GM23338 (cell line): ENCODE measurements around the gene TMEM201. TPM values are rescaled to one million over a fixed set of nuclear protein-coding genes. Genes with fewer than 3 reads are reported as not detected.

Experiments
- ATAC-seq: fragments of 200-7000 bp; cut with Tn5 transposase; 3 replicates; pipeline ENCODE4 v1.9.1; 2020
- DNase-seq: peaks from one replicate; pipeline ENCODE4 v3.0.0-alpha.2; 2015; ENCODE audit warnings: low spot score
- H2AFZ ChIP-seq: fragments of 200-600 bp; sonication (generic); 2 replicates; pipeline ENCODE4 v1.8.0; 2016; ENCODE audit warnings: antibody characterized with exemption, mild to moderate bottlenecking, moderate library complexity
- H3F3A ChIP-seq: fragments of 200-600 bp; sonication (generic); replicated peaks from 2 replicates; pipeline ENCODE4 v1.8.0; 2017; ENCODE audit warnings: antibody characterized with exemption, mixed run types, low read depth
- H3K27ac ChIP-seq: fragments of 200-600 bp; sonication (generic); 2 replicates; pipeline ENCODE4 v1.6.1; 2016; ENCODE audit warnings: low read depth
- H3K27me3 ChIP-seq: fragments of 200-600 bp; sonication (generic); 2 replicates; pipeline ENCODE4 v1.8.0; 2016; ENCODE audit warnings: mild to moderate bottlenecking, mixed run types, moderate library complexity; ENCODE audit not compliant: insufficient read depth
- H3K36me3 ChIP-seq: fragments of 200-600 bp; sonication (generic); 2 replicates; pipeline ENCODE4 v1.8.0; 2016; ENCODE audit warnings: mild to moderate bottlenecking; ENCODE audit not compliant: insufficient read depth
- H3K4me1 ChIP-seq: fragments of 200-600 bp; sonication (generic); 2 replicates; pipeline ENCODE4 v1.8.0; 2016; ENCODE audit warnings: mild to moderate bottlenecking, moderate library complexity; ENCODE audit not compliant: insufficient read depth
- H3K4me2 ChIP-seq: fragments of 200-600 bp; sonication (generic); 2 replicates; pipeline ENCODE4 v1.7.1; 2017; ENCODE audit warnings: mixed run types
- H3K4me3 ChIP-seq: fragments of 200-600 bp; sonication (generic); 2 replicates; pipeline ENCODE4 v1.6.1; 2016; ENCODE audit warnings: mixed run types
- H3K79me2 ChIP-seq: fragments of 200-600 bp; sonication (generic); replicated peaks from 2 replicates; pipeline ENCODE4 v1.8.0; 2017; ENCODE audit warnings: mild to moderate bottlenecking; ENCODE audit not compliant: insufficient read depth
- H3K9me2 ChIP-seq: fragments of 200-600 bp; sonication (generic); 2 replicates; pipeline ENCODE4 v1.8.0; 2017; ENCODE audit not compliant: insufficient read depth
- H4K20me1 ChIP-seq: fragments of 200-600 bp; sonication (generic); replicated peaks from 2 replicates; pipeline ENCODE4 v1.8.0; 2017; ENCODE audit warnings: mild to moderate bottlenecking; ENCODE audit not compliant: insufficient read depth
- H3K27ac Mint-ChIP-seq: 2 replicates; pipeline ENCODE4 v1.8.0; 2020; ENCODE audit warnings: inconsistent platforms, mild to moderate bottlenecking, moderate library complexity, mixed read lengths
- H3K27me3 Mint-ChIP-seq: 3 replicates; pipeline ENCODE4 v1.8.0; 2022; ENCODE audit warnings: low read depth, mild to moderate bottlenecking, moderate library complexity, mixed read lengths, inconsistent platforms; ENCODE audit not compliant: insufficient read depth, poor library complexity
- H3K36me3 Mint-ChIP-seq: 3 replicates; pipeline ENCODE4 v1.8.0; 2021; ENCODE audit warnings: low read depth, mild to moderate bottlenecking, inconsistent platforms, moderate library complexity, mixed read lengths
- H3K4me1 Mint-ChIP-seq: 3 replicates; pipeline ENCODE4 v1.8.0; 2020; ENCODE audit warnings: mild to moderate bottlenecking, inconsistent platforms, mixed read lengths
- H3K4me3 Mint-ChIP-seq: 3 replicates; pipeline ENCODE4 v1.8.0; 2021; ENCODE audit warnings: moderate library complexity, mild to moderate bottlenecking, inconsistent platforms, mixed read lengths
- H3K9me3 Mint-ChIP-seq: 3 replicates; pipeline ENCODE4 v1.8.0; 2020; ENCODE audit warnings: moderate library complexity, mild to moderate bottlenecking, inconsistent platforms, mixed read lengths
- CREB1 ChIP-seq: fragments of 250-450 bp; sonication (Bioruptor Pico); IDR thresholded peaks from 2 replicates; pipeline ENCODE4 v1.5.0; 2020; ENCODE audit warnings: low read depth, mild to moderate bottlenecking, moderate library complexity
- CTCF ChIP-seq, 2 experiments: fragments of 200-600 bp in 1 of 2; sonication (generic) in 1 of 2; conservative IDR thresholded peaks; 2 replicates each; pipeline versions ENCODE4 v1.5.1 to v1.6.1; 2016 to 2017; ENCODE audit warnings: antibody characterized with exemption in 2 of 2, low read depth in 2 of 2, mild to moderate bottlenecking in 2 of 2, moderate library complexity in 1 of 2
- ETS1 ChIP-seq: IDR thresholded peaks from 2 replicates; pipeline ENCODE4 v1.6.1; 2016; ENCODE audit warnings: antibody characterized with exemption
- EZH2 ChIP-seq: fragments of 200-600 bp; sonication (generic); IDR thresholded peaks from one replicate; pipeline ENCODE4 v1.8.0; 2017; ENCODE audit warnings: antibody characterized with exemption, mild to moderate bottlenecking, low read depth; ENCODE audit not compliant: unreplicated experiment
- EZH2phosphoT487 ChIP-seq: fragments of 200-600 bp; sonication (generic); IDR thresholded peaks from one replicate; pipeline ENCODE4 v1.8.1; 2018; ENCODE audit warnings: antibody characterized with exemption; ENCODE audit not compliant: unreplicated experiment
- JUNB ChIP-seq: IDR thresholded peaks from one replicate; pipeline ENCODE4 v1.6.1; 2016; ENCODE audit warnings: antibody characterized with exemption; ENCODE audit not compliant: unreplicated experiment
- NANOG ChIP-seq: IDR thresholded peaks from 2 replicates; pipeline ENCODE4 v1.6.1; 2016; ENCODE audit warnings: antibody characterized with exemption, borderline replicate concordance
- POLR2AphosphoS5 ChIP-seq: IDR thresholded peaks from 2 replicates; pipeline ENCODE4 v1.6.1; 2016; ENCODE audit warnings: antibody characterized with exemption, low read depth
- REST ChIP-seq: IDR thresholded peaks from one replicate; pipeline ENCODE4 v1.6.1; 2018; ENCODE audit warnings: antibody characterized with exemption; ENCODE audit not compliant: unreplicated experiment
- STAT1 ChIP-seq: IDR thresholded peaks from one replicate; pipeline ENCODE4 v1.6.1; 2016; ENCODE audit warnings: antibody characterized with exemption; ENCODE audit not compliant: unreplicated experiment
- ZNF114 ChIP-seq: fragments of 250-450 bp; sonication (Bioruptor Pico); IDR thresholded peaks from 2 replicates; pipeline ENCODE4 v1.5.0; 2020; ENCODE audit warnings: mild to moderate bottlenecking, moderate library complexity
- ZNF331 ChIP-seq: fragments of 250-450 bp; sonication (Bioruptor Pico); IDR thresholded peaks from 2 replicates; pipeline ENCODE4 v1.5.0; 2020; ENCODE audit warnings: low read depth, mild to moderate bottlenecking, moderate library complexity
- ZNF462 ChIP-seq: fragments of 250-450 bp; sonication (Bioruptor Pico); IDR thresholded peaks from 2 replicates; pipeline ENCODE4 v1.5.0; 2020; ENCODE audit warnings: mild to moderate bottlenecking, moderate library complexity
- polyA plus RNA-seq: library from polyadenylated mRNA; unstranded; fragments of >200 nt; fragmentation: Nextera tagmentation; extraction: Ambion mirVana; gene quantifications from 2 replicates; pipeline ENCODE4 v1.2.1, GENCODE V29; 2016
- total RNA-seq: library from RNA; depleted of rRNA; stranded (reverse); fragments of >200 nt; shearing (Covaris generic); gene quantifications from 2 replicates; pipeline ENCODE4 v1.2.3, GENCODE V29; 2014

Gene TMEM201
- total and polyA plus RNA-seq, 2 experiments from 2014 or later = 11.6 to 27.2 TPM

GRCh38 chr1:9586147-9586766 lies 2.5 kb upstream of the TMEM201 start:
- no peak overlapping the region for H3K4me3 ChIP-seq

More at GRCh38 chr1:9586147-9586766, 2.5 kb upstream of the TMEM201 start:
- no peaks in the 10 kb centered on the region for H3K27me3 ChIP-seq
- Mint-ChIP-seq H3K4me1 (peaks cover 14% of the 10 kb centered on the region), H3K4me3 (no peak overlapping the region), H3K9me3 (peaks cover 3% of the 10 kb centered on the region; the same call in 2 of the 3 replicates), H3K27ac (no peak overlapping the region), H3K27me3 (peaks cover 4% of the 10 kb centered on the region), H3K36me3 (peaks cover 17% of the 10 kb centered on the region)
- 0 out of 2 replicates have a peak, but pooled peaks cover 2% of the 10 kb centered on the region for H3F3A ChIP-seq
- H3K9me2 ChIP-seq = no peaks in the 10 kb centered on the region
- 0 out of 2 replicates have a peak, but pooled peaks cover 13% of the 10 kb centered on the region for H3K36me3 ChIP-seq
- TF ChIP-seq JUNB (no peak), REST (no peak), CREB1 (CRISPR knock-in tag) (no peak), NANOG (no peak), EZH2phosphoT487 (no peak), ZNF462 (CRISPR knock-in tag) (no peak), POLR2AphosphoS5 (no peak), ETS1 (no peak), STAT1 (no peak), ZNF114 (no peak), EZH2 (no peak), ZNF331 (CRISPR knock-in tag) (no peak), CTCF (conservative IDR thresholded peaks at IDR 0.05; ENCODE audit: low read depth in 2 of 2) (no peak)
- no peak overlapping the region for H3K27ac ChIP-seq
- no peak overlapping the region for H3K4me2 ChIP-seq
- no peak overlapping the region for H2AFZ ChIP-seq
- DNase-seq = no peak
- peaks cover 16% of the 10 kb centered on the region for H4K20me1 ChIP-seq
- H3K79me2 ChIP-seq = peaks cover 21% of the 10 kb centered on the region
- no peak for ATAC-seq
- peaks cover 13% of the 10 kb centered on the region; the same call in 1 of the 2 replicates for H3K4me1 ChIP-seq
